HepG2 (cell line): Measurements from ENCODE around the gene ABCC3. TPM values are rescaled to one million over a fixed set of nuclear protein-coding genes. Genes with fewer than 3 reads are reported as not detected.

Experiments
- ARNTL ChIP-seq: sonication (generic); formaldehyde crosslinking; IDR thresholded peaks from 2 replicates; pipeline ENCODE4 v1.4.0; 2020; ENCODE audit warnings: mild to moderate bottlenecking, missing genetic modification reagents
- CENPBD1 ChIP-seq: sonication (generic); formaldehyde crosslinking; IDR thresholded peaks from 2 replicates; pipeline ENCODE4 v1.8.0; 2022; ENCODE audit warnings: missing genetic modification reagents, low read depth, mild to moderate bottlenecking, borderline replicate concordance
- CSRNP2 ChIP-seq: sonication (generic); formaldehyde crosslinking; conservative IDR thresholded peaks from 2 replicates; pipeline ENCODE4 v1.8.0; 2022; ENCODE audit warnings: low read depth, missing genetic modification reagents
- GATAD2A ChIP-seq: IDR thresholded peaks from 2 replicates; pipeline ENCODE4 v1.6.1; 2016
- HDAC2 ChIP-seq: sonication (generic); formaldehyde crosslinking; IDR thresholded peaks from 2 replicates; pipeline ENCODE4 v1.4.0; 2020; ENCODE audit warnings: missing genetic modification reagents
- HMGXB4 ChIP-seq, 2 experiments: sonication (generic) in 1 of 2; formaldehyde crosslinking in 1 of 2; IDR thresholded peaks; 2 replicates each; pipeline versions ENCODE4 v1.4.0 to v1.6.1; 2018 to 2020; ENCODE audit warnings: missing genetic modification reagents in 2 of 2, borderline replicate concordance in 1 of 2, low read depth in 1 of 2, mild to moderate bottlenecking in 1 of 2, missing biosample characterization in 1 of 2
- HOXA7 ChIP-seq: sonication (generic); formaldehyde crosslinking; IDR thresholded peaks from 2 replicates; pipeline ENCODE4 v1.8.1; 2022; ENCODE audit warnings: mild to moderate bottlenecking, missing genetic modification reagents, moderate library complexity
- JUND ChIP-seq: sonication (generic); formaldehyde crosslinking; IDR thresholded peaks from 2 replicates; pipeline ENCODE4 v1.8.0; 2022; ENCODE audit warnings: mild to moderate bottlenecking, missing genetic modification reagents
- PATZ1 ChIP-seq: sonication (generic); formaldehyde crosslinking; IDR thresholded peaks from 2 replicates; pipeline ENCODE4 v1.4.0; 2020; ENCODE audit warnings: missing genetic modification reagents
- RAD51 ChIP-seq: fragments of 450-650 bp; IDR thresholded peaks from 2 replicates; pipeline ENCODE4 v1.6.1; 2016; ENCODE audit warnings: borderline replicate concordance
- SOX5 ChIP-seq: IDR thresholded peaks from 2 replicates; pipeline ENCODE4 v1.6.1; 2016; ENCODE audit warnings: borderline replicate concordance
- TP53 ChIP-seq: sonication (generic); formaldehyde crosslinking; conservative IDR thresholded peaks from 2 replicates; pipeline ENCODE4 v1.4.0; 2020; ENCODE audit warnings: missing genetic modification reagents
- ZFP36 ChIP-seq: fragments of 150-350 bp; IDR thresholded peaks from 2 replicates; pipeline ENCODE4 v1.6.1; 2018; ENCODE audit warnings: borderline replicate concordance, low read length, low read depth; ENCODE audit not compliant: partially characterized antibody
- ZNF180 ChIP-seq: sonication (generic); formaldehyde crosslinking; IDR thresholded peaks from 2 replicates; pipeline ENCODE4 v1.4.0; 2020; ENCODE audit warnings: low read depth, missing genetic modification reagents, borderline replicate concordance
- ZNF235 ChIP-seq: sonication (generic); formaldehyde crosslinking; IDR thresholded peaks from 2 replicates; pipeline ENCODE4 v1.8.1; 2023; ENCODE audit warnings: mild to moderate bottlenecking, missing genetic modification reagents, borderline replicate concordance
- ZNF251 ChIP-seq: sonication (generic); formaldehyde crosslinking; IDR thresholded peaks from 2 replicates; pipeline ENCODE4 v1.9.0; 2021; ENCODE audit warnings: mild to moderate bottlenecking, missing genetic modification reagents
- ZNF253 ChIP-seq: sonication (generic); formaldehyde crosslinking; IDR thresholded peaks from 2 replicates; pipeline ENCODE4 v1.8.0; 2022; ENCODE audit warnings: mild to moderate bottlenecking, missing genetic modification reagents, borderline replicate concordance
- ZNF549 ChIP-seq: sonication (generic); formaldehyde crosslinking; IDR thresholded peaks from 2 replicates; pipeline ENCODE4 v1.5.0; 2020; ENCODE audit warnings: missing genetic modification reagents
- ZNF598 ChIP-seq: sonication (generic); formaldehyde crosslinking; IDR thresholded peaks from 2 replicates; pipeline ENCODE4 v1.5.1; 2020; ENCODE audit warnings: mild to moderate bottlenecking, missing genetic modification reagents, borderline replicate concordance
- ZNF672 ChIP-seq: sonication (generic); formaldehyde crosslinking; IDR thresholded peaks from 2 replicates; pipeline ENCODE4 v1.8.1; 2022; ENCODE audit warnings: missing genetic modification reagents
- ZNF737 ChIP-seq: sonication (generic); formaldehyde crosslinking; IDR thresholded peaks from 2 replicates; pipeline ENCODE4 v1.5.0; 2020; ENCODE audit warnings: missing genetic modification reagents, mild to moderate bottlenecking, borderline replicate concordance
- ZNF883 ChIP-seq: sonication (generic); formaldehyde crosslinking; IDR thresholded peaks from 2 replicates; pipeline ENCODE4 v1.5.1; 2020; ENCODE audit warnings: mild to moderate bottlenecking, missing genetic modification reagents; ENCODE audit errors: not compliant biosample characterization
- polyA plus RNA-seq, 8 experiments: library from polyadenylated mRNA; depleted of rRNA in 3 of 8; stranded (reverse) in 7 of 8; unstranded in 1 of 8; fragments of >200 nt; fragmentation: Illumina TruSeq in 4 of 8; extraction: Trizol in 4 of 8; gene quantifications; 2 replicates each; pipeline versions ENCODE4 v1.2.1 to v1.2.3, GENCODE V29; 2011 to 2016; ENCODE audit warnings: low read depth in 4 of 8, missing spikeins in 1 of 8, mixed read lengths in 1 of 8; ENCODE audit not compliant: insufficient read depth in 1 of 8
- total RNA-seq, 5 experiments: library from RNA; depleted of rRNA; stranded (reverse); fragments of >200 nt; fragmentation: Illumina TruSeq; extraction: Trizol; gene quantifications; 2 replicates each; pipeline ENCODE4 v1.2.3, GENCODE V29; 2016; ENCODE audit warnings: low read depth in 1 of 5
- TF ChIP-seq, protein P1 (sequence below): sonication (generic); formaldehyde crosslinking; IDR thresholded peaks from 2 replicates; pipeline ENCODE4 v1.4.0; 2020; ENCODE audit warnings: missing genetic modification reagents

ABCC3 gene
- total and polyA plus RNA-seq, 2 of the 13 experiments (the other 11 are each of a cell fraction or from before 2014, with no cell fraction given), result 25.2 to 50.7 TPM

GRCh38 chr17:50627782-50628601 is 6.7 kb upstream of the ABCC3 start (continued):
- TF ChIP-seq ZFP36, result no peak
- TF ChIP-seq CENPBD1, result no peak
- peak; percentile 26; the same call in 1 of the 2 replicates for TF ChIP-seq SOX5
- no peak for TF ChIP-seq JUND (CRISPR knock-in tag)
- peak; percentile 93; the same call in 1 of the 2 replicates for TF ChIP-seq ZNF253 (CRISPR knock-in tag)
- TF ChIP-seq ARNTL (CRISPR knock-in tag), result peak; percentile 75
- TF ChIP-seq ZNF235 (CRISPR knock-in tag), result no peak
- 0 out of 2 replicates have a peak, but pooled peaks have one; percentile 37 for TF ChIP-seq ZNF598
- TF ChIP-seq ZNF251 (CRISPR knock-in tag), result peak; percentile 59; the same call in 1 of the 2 replicates
- TF ChIP-seq TP53, result no peak
- no peak for TF ChIP-seq ZNF180 (CRISPR knock-in tag)
- peak; percentile 85 for TF ChIP-seq HDAC2 (CRISPR knock-in tag)
- TF ChIP-seq ZNF549 (CRISPR knock-in tag), result no peak
- no peak for TF ChIP-seq ZNF672 (CRISPR knock-in tag)
- TF ChIP-seq, protein P1, sequence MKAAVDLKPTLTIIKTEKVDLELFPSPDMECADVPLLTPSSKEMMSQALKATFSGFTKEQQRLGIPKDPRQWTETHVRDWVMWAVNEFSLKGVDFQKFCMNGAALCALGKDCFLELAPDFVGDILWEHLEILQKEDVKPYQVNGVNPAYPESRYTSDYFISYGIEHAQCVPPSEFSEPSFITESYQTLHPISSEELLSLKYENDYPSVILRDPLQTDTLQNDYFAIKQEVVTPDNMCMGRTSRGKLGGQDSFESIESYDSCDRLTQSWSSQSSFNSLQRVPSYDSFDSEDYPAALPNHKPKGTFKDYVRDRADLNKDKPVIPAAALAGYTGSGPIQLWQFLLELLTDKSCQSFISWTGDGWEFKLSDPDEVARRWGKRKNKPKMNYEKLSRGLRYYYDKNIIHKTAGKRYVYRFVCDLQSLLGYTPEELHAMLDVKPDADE (CRISPR knock-in tag), result no peak
- no peak for TF ChIP-seq HOXA7
- no peak for TF ChIP-seq ZNF737 (CRISPR knock-in tag)
- TF ChIP-seq ZNF883 (CRISPR knock-in tag), result peak; percentile 80
- peak; percentile 46 to 60 for TF ChIP-seq HMGXB4 (CRISPR knock-in tag; IDR thresholded peaks at IDR 0.05; ENCODE audit: borderline replicate concordance in 1 of 2, low read depth in 1 of 2)
- TF ChIP-seq RAD51, result no peak
- TF ChIP-seq CSRNP2 (CRISPR knock-in tag), result no peak
- peak; percentile 84 for TF ChIP-seq GATAD2A (CRISPR knock-in tag)
- TF ChIP-seq PATZ1 (CRISPR knock-in tag), result peak; percentile 80; the same call in 1 of the 2 replicates
